HFFc6 (cell line): ENCODE data around the gene SMTN. TPM values are rescaled to one million over a fixed set of nuclear protein-coding genes. Genes with fewer than 3 reads are reported as not detected.

Experiments used
- DNase-seq: peaks from one replicate; pipeline ENCODE4 v3.0.0-alpha.2; 2018
- H3K27ac Mint-ChIP-seq: 2 replicates; pipeline ENCODE4 v1.8.0; 2020; ENCODE audit warnings: mild to moderate bottlenecking, mixed read lengths
- H3K27me3 Mint-ChIP-seq: 2 replicates; pipeline ENCODE4 v1.8.0; 2021; ENCODE audit warnings: mild to moderate bottlenecking, moderate library complexity, mixed read lengths; ENCODE audit not compliant: insufficient read depth
- H3K36me3 Mint-ChIP-seq: 2 replicates; pipeline ENCODE4 v1.8.0; 2021; ENCODE audit warnings: low read depth, mixed read lengths
- H3K4me1 Mint-ChIP-seq: 2 replicates; pipeline ENCODE4 v1.8.0; 2020; ENCODE audit warnings: low read depth, mixed read lengths
- H3K4me3 Mint-ChIP-seq: 2 replicates; pipeline ENCODE4 v1.8.0; 2020; ENCODE audit warnings: mild to moderate bottlenecking, moderate library complexity, mixed read lengths
- H3K9me3 Mint-ChIP-seq: 2 replicates; pipeline ENCODE4 v1.8.0; 2020; ENCODE audit warnings: mild to moderate bottlenecking, mixed read lengths
- total RNA-seq, 6 experiments: library from RNA; stranded (reverse); fragmentation: NEBNext Ultra II Directional; extraction: Animal tissue kit (Norgen Biotek cat#: 25700); gene quantifications; 2 replicates in 1 of 6; 3 replicates in 5 of 6; pipeline ENCODE4 v1.2.3, GENCODE V29; 2021
- TF ChIP-seq, protein P1 (sequence below): fragments of 200-600 bp; sonication (generic); IDR thresholded peaks from 2 replicates; pipeline ENCODE4 v1.5.0; 2021; ENCODE audit warnings: antibody characterized with exemption, mild to moderate bottlenecking

The SMTN gene
- total RNA-seq, 6 experiments from 2014 or later = 201 to 329 (median 246) TPM

DNA sequence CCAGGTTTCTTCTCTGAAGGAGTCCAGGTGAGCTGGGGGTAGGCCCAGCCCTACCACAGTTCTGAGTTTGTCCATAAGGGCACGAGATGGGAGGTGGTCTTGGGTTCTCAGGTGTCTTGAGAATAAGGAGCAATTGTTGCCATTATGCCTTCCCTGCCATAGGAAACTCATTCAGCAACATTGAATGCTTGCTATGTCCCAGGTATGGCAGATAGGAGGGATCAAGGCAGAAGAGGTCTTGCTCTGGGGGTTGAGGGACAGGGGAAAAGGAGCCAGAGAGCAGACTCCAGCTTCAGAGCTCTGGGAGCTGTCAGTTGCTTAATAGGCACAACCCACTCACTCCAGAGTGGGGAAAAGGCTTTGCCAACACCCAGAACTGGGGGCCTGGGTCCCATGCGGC, 22.0 kb downstream of the SMTN start:
- no peak for DNase-seq
- H3K36me3 Mint-ChIP-seq = peaks cover 15% of the 10 kb centered on the region
- peaks cover 38% of the 10 kb centered on the region for H3K27me3 Mint-ChIP-seq
- peaks cover 58% of the 10 kb centered on the region for H3K4me1 Mint-ChIP-seq
- TF ChIP-seq, protein P1, sequence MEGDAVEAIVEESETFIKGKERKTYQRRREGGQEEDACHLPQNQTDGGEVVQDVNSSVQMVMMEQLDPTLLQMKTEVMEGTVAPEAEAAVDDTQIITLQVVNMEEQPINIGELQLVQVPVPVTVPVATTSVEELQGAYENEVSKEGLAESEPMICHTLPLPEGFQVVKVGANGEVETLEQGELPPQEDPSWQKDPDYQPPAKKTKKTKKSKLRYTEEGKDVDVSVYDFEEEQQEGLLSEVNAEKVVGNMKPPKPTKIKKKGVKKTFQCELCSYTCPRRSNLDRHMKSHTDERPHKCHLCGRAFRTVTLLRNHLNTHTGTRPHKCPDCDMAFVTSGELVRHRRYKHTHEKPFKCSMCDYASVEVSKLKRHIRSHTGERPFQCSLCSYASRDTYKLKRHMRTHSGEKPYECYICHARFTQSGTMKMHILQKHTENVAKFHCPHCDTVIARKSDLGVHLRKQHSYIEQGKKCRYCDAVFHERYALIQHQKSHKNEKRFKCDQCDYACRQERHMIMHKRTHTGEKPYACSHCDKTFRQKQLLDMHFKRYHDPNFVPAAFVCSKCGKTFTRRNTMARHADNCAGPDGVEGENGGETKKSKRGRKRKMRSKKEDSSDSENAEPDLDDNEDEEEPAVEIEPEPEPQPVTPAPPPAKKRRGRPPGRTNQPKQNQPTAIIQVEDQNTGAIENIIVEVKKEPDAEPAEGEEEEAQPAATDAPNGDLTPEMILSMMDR = no peak
- H3K27ac Mint-ChIP-seq = peak overlapping the region; percentile 95
- H3K4me3 Mint-ChIP-seq = peak overlapping the region; percentile 26
- no peaks in the 10 kb centered on the region for H3K9me3 Mint-ChIP-seq

DNA sequence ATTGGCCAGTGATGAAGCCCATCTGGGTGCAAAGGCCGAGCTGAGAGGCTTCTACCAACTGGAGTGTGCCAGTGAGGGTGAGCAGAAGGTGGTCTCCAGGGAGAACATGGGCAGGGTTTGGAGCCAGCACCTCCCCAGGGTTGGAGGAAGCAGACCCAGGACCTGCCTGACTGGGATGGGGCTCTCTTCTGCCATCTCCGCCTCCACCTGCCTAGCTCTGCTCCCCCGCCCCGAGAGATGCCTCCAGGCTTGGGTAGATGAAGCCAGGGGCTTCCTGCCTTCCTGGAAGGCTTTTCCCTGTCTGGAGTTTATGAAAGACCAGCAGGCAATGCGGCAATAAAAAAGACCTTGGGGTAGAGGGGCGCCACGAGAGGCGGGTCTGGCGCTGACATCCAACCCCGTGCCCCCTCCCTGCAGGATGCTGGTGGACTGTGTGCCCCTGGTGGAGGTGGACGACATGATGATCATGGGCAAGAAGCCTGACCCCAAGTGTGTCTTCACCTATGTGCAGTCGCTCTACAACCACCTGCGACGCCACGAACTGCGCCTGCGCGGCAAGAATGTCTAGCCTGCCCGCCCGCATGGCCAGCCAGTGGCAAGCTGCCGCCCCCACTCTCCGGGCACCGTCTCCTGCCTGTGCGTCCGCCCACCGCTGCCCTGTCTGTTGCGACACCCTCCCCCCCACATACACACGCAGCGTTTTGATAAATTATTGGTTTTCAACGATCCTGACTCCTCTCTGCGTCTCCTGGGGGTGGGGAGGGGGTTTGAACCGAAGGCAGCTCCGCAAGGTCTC, 23.0 kb downstream of the SMTN start:
- Mint-ChIP-seq H3K27me3 (peaks cover 38% of the 10 kb centered on the region), H3K4me1 (peaks cover 58% of the 10 kb centered on the region), H3K27ac (peak overlapping the region; percentile 95), H3K36me3 (peaks cover 15% of the 10 kb centered on the region), H3K9me3 (no peaks in the 10 kb centered on the region), H3K4me3 (no peak overlapping the region)
- no peak for DNase-seq
- TF ChIP-seq, protein P1 = no peak

- Mint-ChIP-seq H3K4me1 (peaks cover 54% of the 10 kb centered on the region), H3K9me3 (no peaks in the 10 kb centered on the region), H3K27ac (no peak overlapping the region), H3K27me3 (peaks cover 38% of the 10 kb centered on the region), H3K4me3 (no peak overlapping the region), H3K36me3 (peaks cover 15% of the 10 kb centered on the region)
- TF ChIP-seq, protein P1 = no peak
- DNase-seq = no peak
These were observed 23.8 kb downstream of the SMTN start for GRCh38 chr22:31104869-31105268.

DNA sequence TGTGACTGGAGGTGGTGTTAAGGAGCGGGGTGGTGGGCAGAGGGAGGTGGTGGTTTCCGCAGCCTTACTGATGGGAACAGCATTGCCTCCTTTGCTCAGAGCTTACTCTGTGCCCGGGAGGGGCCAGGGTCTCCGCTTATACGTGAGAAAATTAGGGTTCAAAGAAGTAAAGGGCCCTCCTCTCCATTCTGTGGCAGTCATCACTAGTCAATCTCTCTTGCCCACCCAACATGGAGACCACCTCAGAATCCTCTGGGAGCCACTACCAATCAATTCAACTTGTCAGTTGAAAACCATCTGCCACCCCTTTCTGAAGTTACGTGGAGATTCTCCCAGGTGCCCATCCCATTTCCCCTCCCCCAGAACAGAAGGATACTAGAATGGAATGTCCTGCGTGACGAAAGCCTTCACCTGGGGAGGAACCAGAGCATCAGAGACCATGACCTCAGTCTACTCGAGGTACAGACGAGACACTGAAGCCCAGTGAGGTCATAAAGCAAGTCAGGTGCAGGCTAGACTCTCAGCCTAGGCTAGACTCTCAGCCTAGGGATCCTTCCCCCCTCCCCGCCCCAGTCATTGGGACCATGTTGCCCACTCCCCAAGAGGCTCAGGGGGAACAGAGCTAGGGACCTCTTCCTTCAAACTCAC, 24.3 kb downstream of the SMTN start:
- no peak for DNase-seq
- Mint-ChIP-seq H3K9me3 (no peaks in the 10 kb centered on the region), H3K27ac (peak overlapping the region; percentile 98)

DNA sequence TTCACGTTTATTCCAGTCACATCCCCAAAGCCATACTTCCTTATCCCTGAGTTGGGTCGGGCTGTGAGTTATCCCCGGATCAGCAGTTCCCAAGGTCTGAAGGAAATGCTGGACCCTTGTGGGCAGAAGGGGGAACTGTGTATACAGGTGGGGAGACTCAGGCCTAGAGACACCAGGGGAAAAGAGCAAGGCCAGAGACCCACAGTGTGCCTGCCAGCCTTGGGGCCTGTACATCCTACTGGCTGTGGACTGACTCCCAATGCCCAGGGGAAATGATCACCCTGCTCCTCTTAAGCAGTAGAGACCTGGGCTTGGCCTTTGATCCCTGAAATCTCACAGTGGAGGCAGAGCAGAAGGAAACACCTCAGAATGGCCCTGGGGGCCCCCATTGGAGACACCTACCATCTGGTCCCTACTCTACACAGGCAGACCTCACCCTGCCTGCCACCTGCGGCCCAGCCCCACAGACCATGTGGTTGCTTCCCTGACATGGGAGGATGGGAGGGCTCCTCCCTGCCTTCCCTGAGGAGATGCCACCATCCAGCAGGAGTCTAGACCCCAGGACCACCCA, 25.0 kb downstream of the SMTN start:
- Mint-ChIP-seq H3K27me3 (peaks cover 33% of the 10 kb centered on the region), H3K4me3 (peak overlapping the region; percentile 94), H3K27ac (peak overlapping the region; percentile 98), H3K36me3 (peaks cover 14% of the 10 kb centered on the region), H3K9me3 (no peaks in the 10 kb centered on the region), H3K4me1 (peaks cover 52% of the 10 kb centered on the region)
- TF ChIP-seq, protein P1 = peak; percentile 57
- peak; percentile 40 for DNase-seq

More for the DNA sequence above, 24.3 kb downstream of the SMTN start:
- Mint-ChIP-seq H3K27me3 (peaks cover 35% of the 10 kb centered on the region), H3K36me3 (peaks cover 15% of the 10 kb centered on the region), H3K4me3 (peak overlapping the region; percentile 94), H3K4me1 (peaks cover 54% of the 10 kb centered on the region)
- TF ChIP-seq, protein P1 = no peak
